ENCODE measurements around the gene MFSD6L.

DNA sequence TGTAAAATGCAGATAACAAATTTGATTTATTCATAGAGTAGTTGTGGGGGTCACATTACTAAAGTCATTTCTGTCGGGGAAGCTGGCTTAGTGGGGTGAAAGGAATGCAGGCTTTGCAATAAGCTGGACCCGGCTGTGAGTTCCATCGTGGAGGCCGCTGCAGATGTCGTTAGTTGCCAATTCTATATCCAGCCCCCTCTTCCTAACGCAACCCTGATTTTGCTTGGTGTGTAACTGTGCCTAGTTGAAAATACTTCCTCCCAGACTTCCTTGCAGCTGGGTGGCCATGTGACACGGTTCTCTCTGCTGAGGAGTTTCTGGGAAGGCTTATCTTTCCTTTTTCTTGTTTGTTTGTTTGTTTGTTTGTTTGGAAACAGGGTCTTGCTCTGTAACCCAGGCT lies 4.5 kb downstream of the MFSD6L start:
- TF ChIP-seq, protein P1, sequence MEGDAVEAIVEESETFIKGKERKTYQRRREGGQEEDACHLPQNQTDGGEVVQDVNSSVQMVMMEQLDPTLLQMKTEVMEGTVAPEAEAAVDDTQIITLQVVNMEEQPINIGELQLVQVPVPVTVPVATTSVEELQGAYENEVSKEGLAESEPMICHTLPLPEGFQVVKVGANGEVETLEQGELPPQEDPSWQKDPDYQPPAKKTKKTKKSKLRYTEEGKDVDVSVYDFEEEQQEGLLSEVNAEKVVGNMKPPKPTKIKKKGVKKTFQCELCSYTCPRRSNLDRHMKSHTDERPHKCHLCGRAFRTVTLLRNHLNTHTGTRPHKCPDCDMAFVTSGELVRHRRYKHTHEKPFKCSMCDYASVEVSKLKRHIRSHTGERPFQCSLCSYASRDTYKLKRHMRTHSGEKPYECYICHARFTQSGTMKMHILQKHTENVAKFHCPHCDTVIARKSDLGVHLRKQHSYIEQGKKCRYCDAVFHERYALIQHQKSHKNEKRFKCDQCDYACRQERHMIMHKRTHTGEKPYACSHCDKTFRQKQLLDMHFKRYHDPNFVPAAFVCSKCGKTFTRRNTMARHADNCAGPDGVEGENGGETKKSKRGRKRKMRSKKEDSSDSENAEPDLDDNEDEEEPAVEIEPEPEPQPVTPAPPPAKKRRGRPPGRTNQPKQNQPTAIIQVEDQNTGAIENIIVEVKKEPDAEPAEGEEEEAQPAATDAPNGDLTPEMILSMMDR (IDR thresholded peaks at IDR 0.05; ENCODE audit: borderline replicate concordance, extremely low read depth, low read length, poor library complexity, severe bottlenecking): no peak
- TF ChIP-seq EZH2 (IDR thresholded peaks at IDR 0.05; ENCODE audit: borderline replicate concordance, low read depth, low read length, severe bottlenecking): no peak
